NOMO-1 (cell line): Measurements from ENCODE around the gene SORL1.
"Not testable (repeated sequence)": the region's sequence is repeated elsewhere in the genome, so short reads cannot be mapped to it uniquely, and the experiment has no call there.

Source experiments
- DNase-seq, 2 experiments: peaks; one replicate each; lab custom pipeline; 2025; ENCODE audit not compliant: unreplicated experiment in 2 of 2; lab: John Stamatoyannopoulos, UW

Gene SORL1, protein sequence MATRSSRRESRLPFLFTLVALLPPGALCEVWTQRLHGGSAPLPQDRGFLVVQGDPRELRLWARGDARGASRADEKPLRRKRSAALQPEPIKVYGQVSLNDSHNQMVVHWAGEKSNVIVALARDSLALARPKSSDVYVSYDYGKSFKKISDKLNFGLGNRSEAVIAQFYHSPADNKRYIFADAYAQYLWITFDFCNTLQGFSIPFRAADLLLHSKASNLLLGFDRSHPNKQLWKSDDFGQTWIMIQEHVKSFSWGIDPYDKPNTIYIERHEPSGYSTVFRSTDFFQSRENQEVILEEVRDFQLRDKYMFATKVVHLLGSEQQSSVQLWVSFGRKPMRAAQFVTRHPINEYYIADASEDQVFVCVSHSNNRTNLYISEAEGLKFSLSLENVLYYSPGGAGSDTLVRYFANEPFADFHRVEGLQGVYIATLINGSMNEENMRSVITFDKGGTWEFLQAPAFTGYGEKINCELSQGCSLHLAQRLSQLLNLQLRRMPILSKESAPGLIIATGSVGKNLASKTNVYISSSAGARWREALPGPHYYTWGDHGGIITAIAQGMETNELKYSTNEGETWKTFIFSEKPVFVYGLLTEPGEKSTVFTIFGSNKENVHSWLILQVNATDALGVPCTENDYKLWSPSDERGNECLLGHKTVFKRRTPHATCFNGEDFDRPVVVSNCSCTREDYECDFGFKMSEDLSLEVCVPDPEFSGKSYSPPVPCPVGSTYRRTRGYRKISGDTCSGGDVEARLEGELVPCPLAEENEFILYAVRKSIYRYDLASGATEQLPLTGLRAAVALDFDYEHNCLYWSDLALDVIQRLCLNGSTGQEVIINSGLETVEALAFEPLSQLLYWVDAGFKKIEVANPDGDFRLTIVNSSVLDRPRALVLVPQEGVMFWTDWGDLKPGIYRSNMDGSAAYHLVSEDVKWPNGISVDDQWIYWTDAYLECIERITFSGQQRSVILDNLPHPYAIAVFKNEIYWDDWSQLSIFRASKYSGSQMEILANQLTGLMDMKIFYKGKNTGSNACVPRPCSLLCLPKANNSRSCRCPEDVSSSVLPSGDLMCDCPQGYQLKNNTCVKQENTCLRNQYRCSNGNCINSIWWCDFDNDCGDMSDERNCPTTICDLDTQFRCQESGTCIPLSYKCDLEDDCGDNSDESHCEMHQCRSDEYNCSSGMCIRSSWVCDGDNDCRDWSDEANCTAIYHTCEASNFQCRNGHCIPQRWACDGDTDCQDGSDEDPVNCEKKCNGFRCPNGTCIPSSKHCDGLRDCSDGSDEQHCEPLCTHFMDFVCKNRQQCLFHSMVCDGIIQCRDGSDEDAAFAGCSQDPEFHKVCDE (N-terminal part only)

DNA sequence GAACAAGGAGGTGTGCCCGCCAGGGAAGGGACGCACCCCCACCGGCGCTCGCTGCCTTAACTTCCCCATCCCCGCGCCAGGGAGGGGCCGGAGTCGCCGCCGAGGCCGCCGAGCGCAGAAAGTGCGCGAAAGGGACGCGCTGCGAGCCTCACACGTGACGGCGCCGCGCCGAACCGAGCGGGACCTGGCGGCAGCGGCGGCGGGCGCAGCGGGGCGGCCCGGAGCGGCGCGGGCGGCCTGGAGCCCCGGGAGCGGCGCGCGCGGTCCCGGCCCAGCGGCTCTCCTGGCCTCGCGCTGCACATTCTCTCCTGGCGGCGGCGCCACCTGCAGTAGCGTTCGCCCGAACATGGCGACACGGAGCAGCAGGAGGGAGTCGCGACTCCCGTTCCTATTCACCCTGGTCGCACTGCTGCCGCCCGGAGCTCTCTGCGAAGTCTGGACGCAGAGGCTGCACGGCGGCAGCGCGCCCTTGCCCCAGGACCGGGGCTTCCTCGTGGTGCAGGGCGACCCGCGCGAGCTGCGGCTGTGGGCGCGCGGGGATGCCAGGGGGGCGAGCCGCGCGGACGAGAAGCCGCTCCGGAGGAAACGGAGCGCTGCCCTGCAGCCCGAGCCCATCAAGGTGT, at the start of gene SORL1:
TSS of gene SORL1 (plus strand) at position 329 of the 623 bp plus-strand sequence. CDS start at position 347, 18 bp downstream.
- DNase-seq: peak; percentile 48 to 54

DNA sequence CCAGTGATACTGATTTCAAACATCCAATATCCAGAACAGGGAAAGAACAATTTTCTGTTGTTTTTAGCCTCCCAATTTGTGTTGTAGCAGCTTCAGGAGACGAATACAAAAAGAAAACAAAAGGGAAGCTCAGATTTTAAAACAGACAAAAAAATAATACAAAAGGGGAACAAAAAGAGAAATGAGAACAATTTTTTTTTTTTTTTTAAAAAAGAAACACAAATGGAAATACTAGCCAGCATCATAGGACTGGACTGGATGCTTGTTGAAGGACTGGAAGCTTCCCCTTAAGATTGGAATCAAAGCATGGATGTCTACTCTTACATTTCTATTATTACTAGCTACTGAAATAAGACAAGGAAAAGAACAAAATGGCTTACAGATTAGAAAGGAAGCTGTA, 46.5 kb upstream of the SORL1 start:
- DNase-seq: peak in 1 of 2 experiments; percentile 33

DNA sequence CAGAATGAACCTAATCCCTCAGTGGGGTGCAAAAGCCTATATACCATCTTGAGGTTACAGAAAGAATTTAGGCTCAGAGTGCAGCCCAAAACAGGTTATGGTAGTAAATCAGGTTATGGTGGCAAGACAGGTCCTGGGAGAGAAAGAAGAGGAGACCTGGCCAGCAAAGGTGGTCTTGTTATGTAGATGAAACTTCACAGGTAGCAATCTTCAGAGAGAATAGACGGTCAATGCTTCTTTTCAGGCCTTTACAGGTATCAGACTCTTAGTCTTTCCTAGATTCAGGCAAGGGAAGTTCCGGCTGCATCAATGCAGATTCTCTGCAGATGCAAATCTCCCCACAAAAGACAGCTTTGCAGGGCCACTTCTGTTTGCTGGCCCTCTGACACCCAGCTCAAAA, 45.8 kb upstream of the SORL1 start:
- no peak for DNase-seq

DNA sequence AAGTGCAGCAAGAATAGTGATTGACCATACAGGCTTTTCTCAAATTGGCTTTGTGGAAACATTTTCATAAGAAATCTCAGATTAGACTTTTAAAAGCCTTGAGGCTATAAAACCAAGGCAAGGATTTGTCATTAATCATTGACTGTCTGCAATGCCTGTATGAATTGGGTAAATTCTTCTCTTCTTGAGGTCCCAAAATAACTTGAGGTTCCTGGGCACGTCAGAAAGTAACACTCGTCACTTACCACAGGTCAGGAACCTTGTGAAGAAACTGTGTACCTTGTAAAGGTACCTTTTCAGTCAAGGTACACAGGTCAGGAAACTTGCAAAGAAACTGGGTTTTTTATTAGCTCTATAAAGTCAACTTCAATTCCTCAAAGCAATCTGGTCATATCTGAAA, 43.3 kb upstream of the SORL1 start:
- DNase-seq: no peak

DNA sequence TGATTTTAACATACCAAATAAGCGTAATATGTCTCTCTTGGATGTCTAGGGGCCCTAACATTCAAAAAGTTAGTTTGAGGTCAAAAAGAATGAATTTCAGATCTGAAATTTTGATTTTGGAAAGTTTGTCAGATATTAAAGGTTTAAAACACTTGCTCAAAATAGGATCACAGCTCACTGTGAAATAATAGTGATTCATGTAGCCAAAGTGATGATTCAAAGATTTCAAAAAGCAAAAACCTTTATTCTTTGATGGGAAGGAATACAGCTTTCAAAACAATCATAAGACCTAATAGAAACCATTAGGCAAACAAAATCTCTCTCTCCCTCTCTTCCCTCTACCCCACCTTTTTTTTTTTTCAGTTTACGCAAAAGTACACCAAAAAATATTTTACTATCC, 42.1 kb upstream of the SORL1 start:
- not testable (repeated sequence) for DNase-seq

DNA sequence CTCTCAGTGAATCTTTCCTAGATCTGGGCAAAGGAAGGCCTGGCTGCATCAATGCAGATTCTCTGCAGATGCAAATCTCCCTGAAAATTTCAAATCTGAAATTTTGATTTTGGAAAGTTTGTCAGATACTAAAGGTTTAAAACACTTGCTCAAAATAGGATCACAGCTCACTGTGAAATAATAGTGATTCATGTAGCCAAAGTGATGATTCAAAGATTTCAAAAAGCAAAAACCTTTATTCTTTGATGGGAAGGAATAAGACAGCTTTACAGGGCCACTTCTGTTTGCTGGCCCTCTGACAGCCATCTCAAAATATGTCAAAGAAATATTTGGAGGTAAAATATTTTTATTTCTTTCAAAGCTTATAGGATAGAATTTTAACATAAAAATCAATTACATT, 40.8 kb upstream of the SORL1 start:
- DNase-seq: not testable (repeated sequence)

DNA sequence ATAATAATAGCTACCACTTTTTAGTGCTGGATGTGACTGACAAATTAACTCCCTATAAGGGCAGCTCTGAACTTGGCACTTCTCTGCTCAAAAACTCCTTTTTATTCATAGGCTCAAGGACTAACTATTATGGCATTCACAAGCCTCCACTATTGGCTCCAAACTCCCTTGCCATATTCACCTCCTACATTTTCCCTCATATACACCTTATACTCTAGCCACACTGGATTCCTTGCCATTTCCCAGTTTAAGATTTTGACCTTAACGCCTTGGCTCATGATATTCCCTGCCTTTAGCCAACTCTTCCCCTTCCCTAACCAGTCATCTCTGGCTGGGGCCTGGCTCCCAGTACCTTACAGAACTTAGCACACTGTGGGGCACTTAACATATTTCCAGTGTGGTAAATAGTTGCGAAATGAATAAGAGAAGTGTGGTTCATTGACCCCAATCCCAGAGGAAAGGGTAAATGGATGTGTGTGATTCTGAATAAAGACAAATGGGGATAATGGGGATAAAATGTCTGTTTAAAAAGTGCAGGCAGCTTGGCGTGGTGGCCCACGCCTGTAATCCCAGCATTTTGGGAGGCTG, 40.0 kb upstream of the SORL1 start:
- DNase-seq: no peak

DNA sequence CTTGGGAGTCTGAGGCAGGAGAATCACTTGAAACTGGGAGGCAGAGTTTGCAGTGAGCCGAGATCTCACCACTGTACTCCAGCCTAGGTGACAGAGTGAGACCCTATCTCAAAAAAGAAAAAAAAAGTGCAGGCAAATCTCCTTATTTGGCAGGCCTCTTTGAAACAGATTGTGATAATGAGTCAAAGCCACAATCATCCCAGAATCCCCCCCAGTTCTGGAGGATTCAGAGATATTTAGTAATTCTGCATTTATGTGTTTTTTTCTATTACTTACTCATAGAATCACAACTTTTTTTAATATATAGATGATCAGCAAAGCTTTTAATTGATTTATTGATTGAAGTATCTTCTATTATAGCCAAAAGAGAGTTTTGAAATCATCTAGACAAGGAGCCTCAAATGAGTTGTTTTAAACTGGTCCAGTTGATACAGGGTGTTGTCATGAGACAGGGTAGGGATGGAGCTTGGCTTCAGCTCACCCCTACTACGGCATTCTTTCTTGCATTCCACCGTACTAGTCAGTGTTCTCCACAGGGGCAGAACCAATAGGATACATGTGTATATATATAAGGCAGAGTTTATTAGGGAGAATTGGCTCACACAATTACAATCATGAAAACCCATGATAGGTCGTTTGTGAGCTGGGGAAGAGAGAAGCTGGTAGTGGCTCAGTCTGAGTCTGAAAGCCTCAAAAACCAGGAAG, 39.3 kb upstream of the SORL1 start:
- DNase-seq: no peak

DNA sequence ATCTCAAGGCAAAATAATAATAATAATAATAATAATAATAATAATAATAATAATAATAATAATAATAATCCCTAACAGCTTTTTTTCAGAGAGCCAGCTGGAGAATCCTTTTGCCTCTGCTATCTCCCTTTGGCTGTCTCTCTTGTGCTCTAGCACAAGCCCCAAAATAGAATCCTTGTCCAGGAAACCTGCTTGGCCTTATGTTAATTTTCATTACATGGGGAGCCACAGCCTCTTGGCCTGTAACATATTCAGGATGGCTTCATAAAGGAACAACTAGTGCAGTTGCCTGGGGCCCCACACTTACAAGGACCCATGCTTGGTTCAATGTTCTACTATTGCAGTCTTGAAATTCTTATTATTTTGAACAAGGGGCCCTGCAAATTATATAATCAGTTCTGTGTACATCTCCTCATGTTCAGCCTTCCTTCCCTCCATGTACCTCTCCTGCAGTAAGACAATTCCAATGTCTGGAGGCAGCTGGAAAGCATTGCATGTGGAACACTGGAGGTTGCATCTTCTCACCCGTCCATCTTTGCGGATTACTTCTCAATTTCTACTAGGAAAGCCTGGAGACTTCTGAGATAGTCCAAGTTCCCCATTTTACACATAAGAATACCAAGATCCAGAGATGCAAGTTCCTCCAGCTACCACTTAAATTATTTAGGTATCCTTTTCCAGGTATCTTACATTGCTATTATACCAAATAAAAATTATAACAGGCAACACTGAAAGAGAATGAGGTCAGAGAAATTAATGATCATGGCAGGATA, 37.8 kb upstream of the SORL1 start:
- peak in 1 of 2 experiments; percentile 39 for DNase-seq

DNA sequence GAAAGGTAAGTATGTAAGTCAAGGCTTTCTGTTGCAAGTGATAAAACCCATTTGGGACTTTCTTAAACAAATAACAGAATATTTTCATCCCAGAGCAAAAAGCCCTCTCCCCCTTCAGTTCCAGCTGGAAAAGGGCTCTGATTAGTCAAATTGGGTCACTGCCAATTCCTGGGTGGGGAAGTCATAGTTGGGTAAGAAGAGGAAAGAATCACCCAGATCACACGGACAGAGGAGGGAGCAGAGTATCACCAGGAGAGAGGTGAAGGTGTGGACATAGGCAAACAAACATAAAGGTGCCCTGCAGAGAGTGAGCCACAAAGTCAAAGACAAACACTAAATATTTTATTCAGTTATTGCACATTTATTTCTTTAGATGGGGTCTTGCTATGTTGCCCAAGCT, 36.3 kb upstream of the SORL1 start:
- DNase-seq: no peak

DNA sequence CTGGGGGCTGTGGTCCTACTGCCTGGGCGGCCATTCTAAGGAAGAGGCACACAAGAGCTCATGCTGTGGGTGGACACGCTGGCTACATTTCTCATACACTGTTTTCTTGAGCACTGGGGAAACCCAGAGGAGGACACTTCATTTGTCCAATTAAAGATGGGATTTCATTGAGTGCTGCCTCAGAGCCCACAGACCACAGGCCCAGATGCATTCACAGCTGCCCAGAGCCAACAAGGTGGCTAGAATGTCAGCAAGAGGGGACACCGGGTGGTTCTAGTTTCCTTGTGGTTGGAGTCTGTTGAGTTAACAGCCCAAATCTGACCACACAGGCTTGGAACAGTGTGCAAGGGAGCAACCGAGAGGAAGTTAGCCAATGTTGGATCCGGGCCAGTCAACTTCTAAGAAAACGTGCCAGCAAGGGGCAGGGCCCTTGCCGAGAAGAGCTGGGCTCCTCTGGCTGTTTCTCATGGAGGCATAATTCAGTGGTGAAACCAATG, 35.0 kb upstream of the SORL1 start:
- DNase-seq: peak; percentile 96 to 100

DNA sequence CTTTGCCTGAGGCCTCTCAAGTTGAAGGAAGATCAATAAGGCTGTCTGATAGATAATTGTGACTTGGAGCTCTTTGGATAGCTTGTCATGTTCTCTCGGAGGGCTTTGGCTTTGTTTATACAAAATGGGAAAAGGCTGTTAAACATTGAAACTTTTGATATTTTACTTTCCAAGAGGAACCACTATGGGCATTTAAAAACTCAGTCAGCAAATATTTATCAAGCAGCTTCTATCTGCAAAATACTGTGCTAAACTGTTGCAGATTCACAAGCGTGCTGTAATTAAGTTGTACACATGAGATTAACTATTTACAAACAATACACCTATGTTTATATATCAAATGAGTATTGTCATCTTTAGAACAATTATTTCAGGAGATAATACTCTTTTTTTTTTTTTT, 34.5 kb upstream of the SORL1 start:
- no peak for DNase-seq

DNA sequence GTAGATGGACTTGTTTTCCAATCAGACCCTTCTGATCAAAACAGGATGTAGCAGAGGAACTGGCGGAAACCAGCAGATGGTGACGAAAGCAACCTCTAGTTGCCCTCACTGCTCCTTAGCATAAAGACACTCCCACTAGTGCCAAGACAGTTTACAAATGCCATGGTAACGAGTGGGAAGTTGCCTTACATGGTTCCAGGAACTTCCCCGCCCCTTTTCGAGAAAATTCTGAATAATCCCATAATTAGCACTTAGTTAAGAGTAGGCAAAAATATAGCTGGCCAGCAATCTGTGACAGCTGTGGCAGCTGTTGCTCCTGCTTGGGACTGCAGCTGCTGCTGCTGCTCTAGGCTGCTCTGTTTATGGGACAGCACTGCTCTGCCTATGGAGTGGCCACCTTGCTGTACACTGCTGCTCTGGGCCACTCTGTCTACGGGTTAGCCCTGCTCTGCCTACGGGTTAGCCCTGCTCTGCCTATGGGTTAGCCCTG, 33.4 kb upstream of the SORL1 start:
- DNase-seq: peak; percentile 66 to 83

DNA sequence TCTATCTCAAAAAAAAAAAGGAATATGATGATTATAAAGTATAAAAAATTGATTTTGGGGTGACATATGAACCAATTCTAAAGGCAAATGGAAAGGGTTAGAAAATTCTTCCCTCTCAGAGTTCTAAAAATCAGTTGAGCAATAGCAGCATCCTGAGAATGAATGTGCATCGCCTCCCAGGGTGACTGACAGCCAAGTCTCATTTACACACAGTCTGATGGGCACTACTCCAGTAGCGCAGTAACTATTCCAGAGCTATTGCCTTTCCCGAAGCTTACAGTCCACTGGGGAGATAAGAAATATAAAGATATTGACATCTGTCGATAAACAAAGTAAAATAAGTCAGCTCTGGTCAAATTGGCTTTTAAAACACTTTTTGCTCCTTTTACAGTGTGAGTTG, 32.3 kb upstream of the SORL1 start:
- no peak for DNase-seq

DNA sequence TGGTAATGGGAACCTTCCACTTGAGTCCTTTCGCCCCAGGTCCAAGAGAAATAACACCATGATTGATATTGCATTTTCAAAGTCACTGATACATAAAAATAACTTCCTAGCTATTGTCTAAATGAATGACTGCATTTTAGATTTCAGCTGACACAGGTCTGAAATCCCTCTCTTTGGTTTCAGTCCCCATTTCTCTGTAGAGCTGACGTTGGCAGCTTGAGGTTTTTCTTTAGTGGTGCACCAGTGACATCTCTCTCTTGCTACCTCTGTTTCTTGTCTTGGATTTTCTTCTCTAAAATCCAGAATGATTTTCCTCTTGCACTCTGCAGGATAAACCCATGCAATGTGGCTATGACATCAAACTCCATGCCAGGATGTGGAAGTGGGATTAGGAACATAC, 31.7 kb upstream of the SORL1 start:
- no peak for DNase-seq

DNA sequence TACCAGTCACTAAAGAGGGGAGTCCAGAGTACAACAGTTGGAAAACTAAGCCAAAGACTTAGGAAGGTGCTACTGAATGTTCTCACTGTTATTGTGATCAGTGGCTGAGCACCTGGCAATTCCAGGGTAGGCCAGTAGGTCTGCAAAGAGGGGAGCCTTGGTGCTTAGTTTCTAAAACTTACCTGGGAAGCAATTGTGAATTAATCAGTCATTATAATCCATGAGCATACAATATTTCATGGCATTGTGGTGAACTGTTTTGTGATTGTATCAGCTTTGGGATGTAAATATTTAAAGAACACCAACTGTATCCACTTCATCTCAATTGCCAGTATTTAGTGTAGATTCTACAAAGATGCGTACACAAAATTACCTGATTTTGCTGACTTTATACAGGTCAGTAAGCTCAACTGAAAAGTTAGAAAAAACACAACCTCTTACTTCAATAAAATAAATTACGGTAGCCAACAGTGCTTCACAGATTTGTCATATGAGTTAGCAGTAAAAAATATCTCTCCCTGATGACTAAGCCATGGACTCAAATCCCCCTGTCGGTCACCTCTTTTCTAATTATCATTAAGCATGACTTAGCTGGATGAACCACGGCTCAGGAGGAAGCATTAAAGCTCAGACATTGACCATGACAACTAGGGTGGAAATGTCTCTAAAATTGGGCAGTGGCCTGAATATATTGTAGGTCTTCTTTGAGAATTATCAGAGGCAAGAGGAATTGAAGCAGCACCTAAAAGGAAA, 30.8 kb upstream of the SORL1 start:
- peak; percentile 30 to 74 for DNase-seq

DNA sequence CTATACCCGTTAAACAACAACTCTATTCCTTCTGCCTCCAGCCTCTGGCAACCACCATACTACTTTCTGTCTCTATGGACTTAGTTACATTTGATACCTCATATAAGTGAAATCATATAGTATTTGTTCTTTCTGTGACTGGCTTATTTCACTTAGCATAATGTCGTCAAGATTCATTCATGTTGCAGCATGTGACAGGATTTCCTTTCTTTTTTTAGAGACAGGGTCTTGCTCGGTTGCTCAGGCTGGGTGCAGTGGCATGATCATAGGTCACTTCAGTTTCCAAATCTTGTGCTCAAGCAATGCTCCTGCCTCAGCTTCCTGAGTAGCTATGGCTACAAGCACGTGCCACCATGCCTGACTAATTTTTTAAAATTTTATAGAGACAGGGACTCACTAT, 29.4 kb upstream of the SORL1 start:
- DNase-seq: no peak

DNA sequence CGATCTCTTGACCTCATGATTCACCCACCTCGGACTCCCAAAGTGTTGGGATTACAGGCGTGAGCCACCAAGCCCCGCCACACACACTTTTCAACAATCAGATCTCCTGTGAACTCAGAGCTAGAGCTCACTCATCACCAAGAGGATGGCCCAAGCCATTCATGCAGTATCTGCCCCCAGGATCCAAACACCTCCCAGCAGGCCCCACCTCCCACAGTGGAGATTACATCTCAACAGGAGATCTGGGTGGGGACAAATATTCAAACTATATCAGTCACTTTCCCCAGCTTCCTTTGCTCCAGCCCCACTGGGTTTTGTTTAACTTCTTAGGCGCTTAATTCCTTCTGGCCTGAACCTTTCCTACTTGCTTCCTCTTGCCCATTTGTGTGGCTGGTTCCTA, 26.3 kb upstream of the SORL1 start:
- DNase-seq: no peak
